TTC549 (cell line): ENCODE measurements around the gene FGG.

ENCODE experiments used
- FAIRE-seq: peaks from 2 replicates; lab custom pipeline; 2012; peaks lifted over from hg19 to GRCh38; lab: Jason Lieb, UNC

Gene FGG

GRCh38 chr4:154612472-154613414 lies at the start of gene FGG:
Gene FGG (minus strand): TSS chr4:154612656. CDS start chr4:154612609, 47 bp downstream.
- no peak for FAIRE-seq

- FAIRE-seq, result no peak
Measured at GRCh38 chr4:154660052-154660451, 47.6 kb upstream of the FGG start.

- no peak for FAIRE-seq
Measured at GRCh38 chr4:154658680-154659405, 46.4 kb upstream of the FGG start.

- no peak for FAIRE-seq
Measured at GRCh38 chr4:154643493-154643892, 31.0 kb upstream of the FGG start.

GRCh38 chr4:154642373-154643009 lies 30.0 kb upstream of the FGG start:
- no peak for FAIRE-seq

- FAIRE-seq, result no peak
Measured at GRCh38 chr4:154640999-154641398, 28.5 kb upstream of the FGG start.

GRCh38 chr4:154634058-154634457 lies 21.6 kb upstream of the FGG start:
- no peak for FAIRE-seq

- FAIRE-seq, result no peak
Measured at GRCh38 chr4:154631828-154632227, 19.4 kb upstream of the FGG start.

GRCh38 chr4:154630324-154630723 lies 17.9 kb upstream of the FGG start:
- FAIRE-seq, result no peak

- no peak for FAIRE-seq
Measured at GRCh38 chr4:154626793-154627484, 14.5 kb upstream of the FGG start.

GRCh38 chr4:154625971-154626370 lies 13.5 kb upstream of the FGG start:
- FAIRE-seq, result no peak

GRCh38 chr4:154623995-154624394 lies 11.5 kb upstream of the FGG start:
- FAIRE-seq, result no peak

GRCh38 chr4:154623436-154623835 lies 11.0 kb upstream of the FGG start:
- FAIRE-seq, result no peak

GRCh38 chr4:154622598-154622997 lies 10.1 kb upstream of the FGG start:
- FAIRE-seq, result no peak

GRCh38 chr4:154620111-154620510 lies 7.7 kb upstream of the FGG start:
- no peak for FAIRE-seq

GRCh38 chr4:154618708-154619315 lies 6.4 kb upstream of the FGG start:
- FAIRE-seq, result no peak

- FAIRE-seq, result no peak
Measured at GRCh38 chr4:154617820-154618317, 5.4 kb upstream of the FGG start.

- no peak for FAIRE-seq
Measured at GRCh38 chr4:154616731-154617130, 4.3 kb upstream of the FGG start.

- FAIRE-seq, result no peak
Measured at GRCh38 chr4:154616287-154616686, 3.8 kb upstream of the FGG start.

- no peak for FAIRE-seq
Measured at GRCh38 chr4:154615211-154615610, 2.8 kb upstream of the FGG start.

- FAIRE-seq, result no peak
Measured at GRCh38 chr4:154614306-154614705, 1.9 kb upstream of the FGG start.

- FAIRE-seq, result no peak
Measured at GRCh38 chr4:154611833-154612232, 623 bp downstream of the FGG start.
